ENCODE data around the gene SERINC1.

Gene SERINC1

GRCh38 chr6:122394016-122394415 is 77.6 kb downstream of the SERINC1 start:
- no peak for DNase-seq (ENCODE audit: low read depth in 4 of 4, low spot score in 1 of 4)

DNA sequence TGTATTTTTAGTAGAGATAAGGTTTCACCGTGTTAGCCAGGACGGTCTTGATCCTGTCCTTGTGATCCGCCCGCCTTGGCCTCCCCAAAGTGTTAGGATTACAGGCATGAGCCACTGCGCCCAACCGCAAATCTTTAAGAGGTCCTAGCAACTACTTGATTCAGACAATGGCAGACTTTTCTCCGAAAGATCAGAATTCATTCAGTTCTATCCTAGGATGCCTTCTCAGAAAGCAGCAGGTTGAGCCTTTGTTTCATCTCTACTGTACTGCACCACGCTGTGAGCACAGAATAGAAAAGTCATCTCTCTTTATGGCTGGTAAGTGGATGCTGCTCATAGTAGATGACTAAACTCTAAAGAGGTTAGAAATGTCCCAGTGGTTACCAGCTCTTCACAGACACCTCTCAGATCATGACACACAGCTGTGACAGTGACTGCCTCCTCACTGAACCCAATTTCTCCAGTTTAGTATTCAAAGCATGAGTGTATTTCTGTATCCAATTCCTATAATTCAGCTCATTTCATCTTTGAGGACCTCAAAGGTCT is 78.2 kb downstream of the SERINC1 start:
- DNase-seq (ENCODE audit: low read depth in 4 of 4, low spot score in 1 of 4), result no peak

Data from stimulated activated CD4-positive, alpha-beta T cell treated with anti-CD3 and anti-CD28 coated beads, Interleukin-1b, Interleukin-23, amount 100 ng/mL, for 24 hours (primary cell).